Breast epithelium (tissue), 4 donors: ENCODE results near the gene TIAM2. TPM values are rescaled to one million over a fixed set of nuclear protein-coding genes. Genes with fewer than 3 reads are reported as not detected.
"Not testable (repeated sequence)": the region's sequence is repeated elsewhere in the genome, so short reads cannot be mapped to it uniquely, and the experiment has no call there.

Experiments used
- DNase-seq, 2 donors: peaks; one replicate each; pipeline ENCODE4 v3.0.0-alpha.2; 2019; ENCODE audit warnings: low spot score in 2 of 2
- H3K27ac ChIP-seq, 2 donors: fragments of 200-600 bp; sonication (generic) in 1 of 2; one replicate each; pipeline ENCODE4 v1.5.1; 2016 to 2019; ENCODE audit warnings: mild to moderate bottlenecking in 1 of 2
- H3K27me3 ChIP-seq, 2 donors: fragments of 200-600 bp; sonication (generic) in 1 of 2; one replicate each; pipeline versions ENCODE4 v1.5.1 to v1.6.0; 2017 to 2019; ENCODE audit warnings: control low read depth in 1 of 2, mild to moderate bottlenecking in 1 of 2
- H3K36me3 ChIP-seq: fragments of 200-600 bp; one replicate; pipeline ENCODE4 v1.5.1; 2019
- H3K4me1 ChIP-seq, 2 donors: fragments of 200-600 bp; sonication (generic); one replicate each; pipeline ENCODE4 v1.5.1; 2016 to 2019; ENCODE audit warnings: control low read depth in 1 of 2
- H3K4me3 ChIP-seq, 3 donors: fragments of 200-600 bp; sonication (generic); 1 replicate in 2 of 3; 2 replicates in 1 of 3; pipeline ENCODE4 v1.5.1; 2016 to 2019; ENCODE audit warnings: mild to moderate bottlenecking in 3 of 3, moderate library complexity in 2 of 3
- H3K9me3 ChIP-seq, 2 donors: fragments of 200-600 bp; sonication (generic) in 1 of 2; one replicate each; pipeline ENCODE4 v1.5.1; 2016 to 2019; ENCODE audit warnings: control low read depth in 1 of 2
- CTCF ChIP-seq, 3 donors: fragments of 450-650 bp; IDR thresholded peaks; one replicate each; pipeline ENCODE4 v1.5.1; 2016 to 2017; ENCODE audit warnings: antibody characterized with exemption in 3 of 3, mild to moderate bottlenecking in 3 of 3, moderate library complexity in 3 of 3
- POLR2A ChIP-seq: fragments of 450-650 bp; IDR thresholded peaks from one replicate; pipeline ENCODE4 v1.6.1; 2016; ENCODE audit warnings: antibody characterized with exemption, mild to moderate bottlenecking, moderate library complexity
- POLR2AphosphoS5 ChIP-seq, 3 donors: sonication (generic); formaldehyde crosslinking; IDR thresholded peaks; one replicate each; pipeline ENCODE4 v1.6.1; 2017; ENCODE audit warnings: antibody characterized with exemption in 3 of 3
- intact Hi-C: fragments of 100-400 bp; cut with DNase I; formaldehyde crosslinking; loops from one replicate; pipeline ENCODE4 v1.15.1; 2023; ENCODE audit warnings: low total_unique reads
- total RNA-seq, 3 donors: library from RNA; depleted of rRNA; stranded (reverse); fragments of >200 nt; gene quantifications; one replicate each; pipeline ENCODE4 v1.1.0, GENCODE V29; 2016

TIAM2 gene
- total RNA-seq, 3 donors from 2014 or later: 5.8 to 32.3 (median 12.8) TPM

- Histone ChIP-seq H3K36me3 (no peaks in the 10 kb centered on the region), H3K4me1 (no peaks in the 10 kb centered on the region), H3K9me3 (peaks cover 0 to 4% of the 10 kb centered on the region in 2 donors), H3K4me3 (no peak overlapping the region), H3K27ac (no peak overlapping the region), H3K27me3 (no peaks in the 10 kb centered on the region)
- intact Hi-C loops: no loop called here
- no peak for TF ChIP-seq CTCF (IDR thresholded peaks at IDR 0.05)
- TF ChIP-seq POLR2AphosphoS5 (IDR thresholded peaks at IDR 0.05): no peak
- TF ChIP-seq POLR2A: no peak
- no peak for DNase-seq
Observed at GRCh38 chr6:155216312-155217046, 221.4 kb downstream of the TIAM2 start.

- H3K4me1 ChIP-seq, H3K9me3 ChIP-seq, H3K27me3 ChIP-seq, DNase-seq, intact Hi-C loops, H3K4me3 ChIP-seq, H3K27ac ChIP-seq, H3K36me3 ChIP-seq: not testable (repeated sequence)
Observed at GRCh38 chr6:155218711-155219110, 223.6 kb downstream of the TIAM2 start.

GRCh38 chr6:155219299-155219698 lies 224.2 kb downstream of the TIAM2 start:
- Histone ChIP-seq H3K27me3 (no peaks in the 10 kb centered on the region), H3K9me3 (no peaks in the 10 kb centered on the region), H3K4me1 (no peaks in the 10 kb centered on the region), H3K36me3 (no peaks in the 10 kb centered on the region), H3K27ac (peak overlapping the region; percentile 62 to 75), H3K4me3 (no peak overlapping the region)
- no peak for DNase-seq
- intact Hi-C loops: no loop called here
- TF ChIP-seq CTCF (IDR thresholded peaks at IDR 0.05) (no peak), POLR2AphosphoS5 (IDR thresholded peaks at IDR 0.05) (no peak), POLR2A (no peak)

GRCh38 chr6:155219858-155220301 lies 224.8 kb downstream of the TIAM2 start:
- Histone ChIP-seq H3K36me3 (no peaks in the 10 kb centered on the region), H3K27me3 (no peaks in the 10 kb centered on the region), H3K4me3 (peak overlapping the region in 1 of 3 donors; percentile 2), H3K27ac (peak overlapping the region; percentile 62 to 75), H3K4me1 (no peaks in the 10 kb centered on the region), H3K9me3 (no peaks in the 10 kb centered on the region)
- intact Hi-C loops: no loop called here
- TF ChIP-seq POLR2A (no peak), CTCF (IDR thresholded peaks at IDR 0.05) (no peak), POLR2AphosphoS5 (IDR thresholded peaks at IDR 0.05) (no peak)
- DNase-seq: peak in 1 of 2 donors; percentile 49

GRCh38 chr6:155221086-155221485 lies 226.0 kb downstream of the TIAM2 start:
- no peaks in the 10 kb centered on the region for H3K27me3 ChIP-seq
- TF ChIP-seq POLR2AphosphoS5 (IDR thresholded peaks at IDR 0.05) (no peak), POLR2A (no peak), CTCF (IDR thresholded peaks at IDR 0.05) (no peak)
- DNase-seq: no peak
- intact Hi-C loops: no loop called here
- H3K4me3 ChIP-seq: no peak overlapping the region
- H3K4me1 ChIP-seq: no peaks in the 10 kb centered on the region
- no peaks in the 10 kb centered on the region for H3K36me3 ChIP-seq
- no peak overlapping the region for H3K27ac ChIP-seq
- H3K9me3 ChIP-seq: no peaks in the 10 kb centered on the region
